LNCaP clone FGC (cell line): ENCODE measurements around the gene OR10A5.
"Not testable (repeated sequence)": the region's sequence is repeated elsewhere in the genome, so short reads cannot be mapped to it uniquely, and the experiment has no call there.

ENCODE experiments used
- DNase-seq: peaks from one replicate; pipeline ENCODE4 v3.0.0-alpha.2; 2011; ENCODE audit warnings: low read depth
- H3K4me3 ChIP-seq: 2 replicates; pipeline ENCODE4 v1.5.1; 2011; ENCODE audit warnings: mild to moderate bottlenecking, low read depth, low read length, control low read depth
- TF ChIP-seq, protein P1 (sequence below): IDR thresholded peaks from 2 replicates; pipeline ENCODE4 v1.5.1; 2012; ENCODE audit warnings: mild to moderate bottlenecking; ENCODE audit not compliant: control insufficient read depth, insufficient read depth; ENCODE audit errors: extremely low read depth

Gene OR10A5

DNA sequence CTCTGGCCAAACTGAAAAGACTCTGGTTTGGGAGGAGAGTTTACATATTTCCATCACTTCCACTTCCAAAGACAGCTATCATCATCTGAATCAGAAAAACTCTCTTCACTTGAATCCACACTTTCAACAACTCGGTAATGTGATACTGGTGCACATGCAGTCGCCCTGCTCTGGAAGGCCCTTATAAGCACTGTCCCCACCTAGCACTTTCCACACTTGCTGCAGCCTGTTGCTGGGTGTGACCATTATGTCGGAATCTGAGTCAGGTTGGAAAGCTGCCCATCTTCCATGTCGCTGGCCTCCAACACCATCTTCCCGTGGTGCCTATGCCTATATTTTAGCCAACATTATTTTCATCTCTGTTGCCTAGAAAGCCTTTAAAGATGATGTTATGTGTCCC, 1.1 kb upstream of the OR10A5 start:
- no peak overlapping the region for H3K4me3 ChIP-seq
- TF ChIP-seq, protein P1, sequence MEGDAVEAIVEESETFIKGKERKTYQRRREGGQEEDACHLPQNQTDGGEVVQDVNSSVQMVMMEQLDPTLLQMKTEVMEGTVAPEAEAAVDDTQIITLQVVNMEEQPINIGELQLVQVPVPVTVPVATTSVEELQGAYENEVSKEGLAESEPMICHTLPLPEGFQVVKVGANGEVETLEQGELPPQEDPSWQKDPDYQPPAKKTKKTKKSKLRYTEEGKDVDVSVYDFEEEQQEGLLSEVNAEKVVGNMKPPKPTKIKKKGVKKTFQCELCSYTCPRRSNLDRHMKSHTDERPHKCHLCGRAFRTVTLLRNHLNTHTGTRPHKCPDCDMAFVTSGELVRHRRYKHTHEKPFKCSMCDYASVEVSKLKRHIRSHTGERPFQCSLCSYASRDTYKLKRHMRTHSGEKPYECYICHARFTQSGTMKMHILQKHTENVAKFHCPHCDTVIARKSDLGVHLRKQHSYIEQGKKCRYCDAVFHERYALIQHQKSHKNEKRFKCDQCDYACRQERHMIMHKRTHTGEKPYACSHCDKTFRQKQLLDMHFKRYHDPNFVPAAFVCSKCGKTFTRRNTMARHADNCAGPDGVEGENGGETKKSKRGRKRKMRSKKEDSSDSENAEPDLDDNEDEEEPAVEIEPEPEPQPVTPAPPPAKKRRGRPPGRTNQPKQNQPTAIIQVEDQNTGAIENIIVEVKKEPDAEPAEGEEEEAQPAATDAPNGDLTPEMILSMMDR, result no peak
- DNase-seq, result no peak

- no peak for DNase-seq
- H3K4me3 ChIP-seq, result no peak overlapping the region
- TF ChIP-seq, protein P1, result no peak
Measured at GRCh38 chr11:6850526-6850925, 5.0 kb downstream of the OR10A5 start.

- not testable (repeated sequence) for H3K4me3 ChIP-seq, DNase-seq
Measured at GRCh38 chr11:6854801-6855200, 9.3 kb downstream of the OR10A5 start.

DNA sequence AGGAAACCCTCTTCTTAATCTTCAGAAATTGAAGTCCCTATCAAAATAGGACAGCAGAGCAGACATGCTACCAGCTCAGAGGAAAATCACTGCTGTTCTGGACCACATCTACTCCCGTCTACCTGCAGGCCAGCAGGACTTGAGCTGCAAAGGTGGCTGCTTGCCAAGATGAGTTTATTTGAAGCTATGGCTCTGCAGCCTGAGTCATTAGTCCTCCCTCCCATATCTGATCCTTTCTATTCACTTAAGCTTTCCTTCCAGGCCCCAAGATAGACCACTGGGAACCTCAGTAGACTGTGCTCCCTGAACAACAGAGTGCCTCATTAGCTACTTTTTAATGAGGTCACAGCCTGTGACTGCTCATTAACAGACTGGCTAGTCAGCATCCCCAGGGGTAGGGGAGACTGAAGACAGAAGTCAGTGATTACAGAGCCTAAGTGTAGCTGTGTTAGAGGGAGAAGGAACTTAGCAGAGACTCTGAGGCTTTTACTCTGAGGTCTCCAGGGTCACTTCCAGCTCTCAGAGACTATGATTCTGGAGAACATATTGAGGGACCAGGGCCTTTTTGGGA, 10.6 kb downstream of the OR10A5 start:
- TF ChIP-seq, protein P1, result no peak
- no peak for DNase-seq
- no peak overlapping the region for H3K4me3 ChIP-seq

DNA sequence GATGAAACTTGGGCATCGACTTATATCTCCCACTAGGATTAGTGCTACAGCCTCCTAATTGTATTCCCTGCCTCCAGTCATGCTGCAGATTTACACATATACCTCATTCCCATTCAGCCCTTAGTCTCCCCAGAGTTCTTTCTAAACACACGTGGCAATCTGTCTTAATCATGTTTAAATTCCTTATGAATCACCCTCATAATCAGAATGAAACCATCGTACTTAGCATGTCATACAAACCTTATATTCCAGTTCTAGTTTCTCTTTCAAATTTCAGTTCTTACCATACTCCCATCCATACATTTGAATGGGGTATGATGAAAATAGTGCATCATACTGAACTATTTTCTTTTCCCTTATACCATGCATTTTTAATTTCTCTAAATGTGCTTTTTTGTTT, 11.4 kb downstream of the OR10A5 start:
- TF ChIP-seq, protein P1, result no peak
- no peak overlapping the region for H3K4me3 ChIP-seq
- DNase-seq, result no peak

GRCh38 chr11:6862961-6863360, 17.5 kb downstream of the OR10A5 start, which contains the start of gene OR10A2:
OR10A2 (plus strand) TSS chr11:6863057; CDS start chr11:6869755, 6,698 bp downstream.
- TF ChIP-seq, protein P1, result no peak
- DNase-seq, result no peak
- H3K4me3 ChIP-seq, result no peak within 1 kb of the TSS

DNA sequence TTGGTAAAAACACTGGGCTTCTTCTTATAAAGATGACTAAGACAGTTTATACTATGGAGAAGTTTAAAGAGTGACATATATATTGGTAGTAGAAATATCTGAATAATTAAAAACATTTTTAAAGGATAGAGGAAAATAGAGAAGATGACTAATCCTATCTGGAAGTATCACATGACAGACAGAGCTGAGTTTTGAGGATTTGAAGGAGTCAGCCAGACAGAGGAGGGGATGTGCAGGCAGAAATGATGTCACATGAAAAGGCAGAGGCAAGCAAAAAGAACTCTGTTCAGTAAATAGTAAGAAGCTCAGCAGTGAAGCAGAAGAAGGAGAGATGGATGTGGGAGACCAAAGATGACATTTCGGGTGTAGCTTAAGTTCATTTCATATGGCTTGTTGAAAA, 19.0 kb downstream of the OR10A5 start:
- no peak for DNase-seq
- no peak overlapping the region for H3K4me3 ChIP-seq
- TF ChIP-seq, protein P1, result no peak

- no peak for DNase-seq
- no peak overlapping the region for H3K4me3 ChIP-seq
Measured at GRCh38 chr11:6871278-6871677, 25.8 kb downstream of the OR10A5 start.

More at GRCh38 chr11:6871278-6871677, 25.8 kb downstream of the OR10A5 start:
- TF ChIP-seq, protein P1, result no peak
